GM21723 (cell line): ENCODE results near the gene NFKB2.

ENCODE experiments used
- ATAC-seq: cut with Tn5 transposase; IDR thresholded peaks from one replicate; pipeline ENCODE4 v1.9.1; 2021; ENCODE audit warnings: mild to moderate bottlenecking, moderate library complexity; ENCODE audit not compliant: unreplicated experiment

Gene NFKB2

DNA sequence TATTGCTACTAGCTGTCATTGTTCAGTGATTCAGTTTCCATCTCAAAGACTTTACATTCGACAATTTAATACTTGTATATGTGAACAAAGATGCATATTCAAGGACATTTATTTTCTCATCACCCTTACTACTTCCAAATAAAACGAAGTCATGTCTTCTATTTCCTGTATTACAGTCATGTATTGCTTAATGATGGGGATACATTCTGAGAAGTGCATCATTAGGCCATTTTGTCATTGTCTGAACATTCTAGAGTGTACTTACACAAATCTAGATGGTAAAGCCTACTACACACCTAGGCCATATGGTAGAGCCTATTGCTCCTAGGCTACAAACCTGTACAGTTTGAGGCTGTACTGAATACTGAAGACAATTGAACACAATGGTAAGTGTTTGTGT is 49.3 kb downstream of the NFKB2 start:
- ATAC-seq, result no peak

- peak; percentile 67 for ATAC-seq
Measured at GRCh38 chr10:102449321-102450123, 54.0 kb downstream of the NFKB2 start.

DNA sequence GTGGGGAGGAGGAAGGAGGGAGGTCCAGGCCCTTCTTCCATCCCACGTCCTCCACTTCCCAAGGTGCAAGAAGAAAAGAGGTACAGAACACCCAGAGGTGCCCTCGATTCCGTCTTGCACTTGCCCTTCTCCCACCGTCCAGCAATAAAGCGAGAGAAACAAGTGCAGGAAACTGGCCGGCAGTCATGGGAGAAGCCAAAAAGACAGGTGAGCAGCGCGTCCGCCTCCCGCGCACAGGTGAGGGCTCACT is 54.5 kb downstream of the NFKB2 start:
- no peak for ATAC-seq

- ATAC-seq, result peak; percentile 68
Measured at GRCh38 chr10:102450374-102451104, 55.0 kb downstream of the NFKB2 start.

DNA sequence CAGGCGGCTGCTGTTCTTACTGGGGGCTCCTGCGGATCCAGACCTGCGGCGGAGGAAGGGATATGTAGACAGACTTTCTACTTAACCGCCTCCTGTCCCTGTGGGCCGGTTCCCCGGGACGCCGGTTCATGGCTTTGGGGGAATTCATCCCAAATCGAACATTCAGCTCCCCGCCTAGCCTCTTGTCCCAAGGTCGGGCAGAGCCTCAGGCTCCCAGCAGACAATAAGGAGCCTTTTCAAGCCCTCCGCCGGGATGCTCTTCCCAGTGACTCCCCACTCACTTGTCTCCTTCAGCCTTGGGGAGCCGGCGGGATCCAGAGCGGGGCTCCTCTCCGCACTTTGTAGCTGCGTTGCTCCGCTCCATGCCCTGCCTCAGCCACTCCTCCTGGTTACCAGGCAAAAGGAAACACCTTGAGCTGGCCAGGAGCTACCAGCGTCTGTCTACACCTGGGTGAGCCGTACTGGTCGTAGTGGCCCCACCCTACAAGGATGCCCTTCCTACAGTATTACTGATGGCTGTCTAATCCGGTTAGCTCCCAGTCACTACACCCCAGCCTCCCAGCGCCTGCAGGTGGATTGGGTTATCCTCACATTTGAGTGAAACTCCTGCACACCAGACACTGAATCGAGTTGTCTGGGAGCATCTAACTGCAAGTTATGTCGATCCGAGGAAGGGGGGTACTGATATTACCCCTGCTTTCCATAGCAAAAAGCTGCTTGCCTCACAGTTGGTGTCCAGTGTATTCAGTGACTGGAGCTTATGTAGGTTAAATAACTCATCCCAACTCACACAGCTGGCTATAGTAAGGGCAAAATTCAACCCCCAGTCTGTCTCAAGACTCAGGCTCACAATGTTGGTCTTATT is 55.8 kb downstream of the NFKB2 start, which contains the start of gene C10orf95:
Gene C10orf95, minus strand, starts transcription at position 439 of the 865 bp plus-strand sequence. CDS start 450 bp downstream, outside the sequence.
- no peak for ATAC-seq
